GM21786 (cell line): ENCODE data around the gene CLRN3.

Experiments
- ATAC-seq: cut with Tn5 transposase; IDR thresholded peaks from one replicate; pipeline ENCODE4 v1.9.1; 2021; ENCODE audit not compliant: unreplicated experiment

CLRN3 gene

DNA sequence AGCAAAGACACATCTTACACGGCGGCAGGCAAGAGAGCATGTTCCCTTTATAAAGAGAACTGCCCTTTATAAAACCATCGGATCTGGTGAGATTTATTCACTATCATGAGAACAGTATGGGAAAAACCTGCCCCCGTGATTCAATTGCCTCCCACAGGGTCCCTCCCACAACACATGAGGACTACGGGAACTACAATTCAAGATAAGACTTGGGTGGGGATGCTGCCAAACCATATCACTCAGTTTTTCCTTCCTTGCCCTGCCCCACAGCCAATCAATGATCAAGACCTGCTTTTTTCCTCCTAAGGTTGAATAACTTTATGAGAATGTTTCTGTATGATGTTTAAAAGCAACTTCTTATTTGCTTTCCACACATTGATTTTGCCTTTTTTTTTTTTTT lies 11.0 kb upstream of the CLRN3 start:
- ATAC-seq: no peak

DNA sequence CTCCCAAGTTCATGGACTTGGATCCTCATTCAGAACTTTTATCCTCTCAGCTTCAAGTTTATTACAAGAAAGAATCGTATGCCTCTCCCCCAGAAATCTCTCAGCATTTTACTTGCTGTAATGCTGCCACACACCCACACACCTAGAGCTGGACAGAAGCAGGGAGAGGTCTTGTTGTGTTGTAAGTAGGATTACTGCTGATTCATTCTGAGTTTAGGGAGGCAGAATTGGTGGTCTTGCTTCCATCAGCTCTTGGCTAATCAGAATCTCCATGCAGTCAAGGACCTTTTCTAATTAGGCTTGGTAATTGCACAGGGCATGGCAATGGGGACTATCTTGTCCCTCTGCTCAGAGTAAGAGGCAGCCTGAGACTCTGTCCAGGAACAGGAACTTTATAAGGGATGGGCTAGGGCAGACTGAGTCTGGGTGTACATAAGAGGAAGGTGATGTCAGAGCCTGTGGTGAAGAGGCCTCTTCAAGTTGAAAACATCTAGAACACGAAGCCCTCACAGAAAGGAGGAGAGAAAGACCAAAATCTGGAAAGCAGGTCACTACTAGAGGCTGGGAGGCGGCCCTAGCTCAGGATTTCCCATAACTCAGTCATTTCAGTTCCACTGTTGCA lies 7.1 kb upstream of the CLRN3 start:
- ATAC-seq: no peak

DNA sequence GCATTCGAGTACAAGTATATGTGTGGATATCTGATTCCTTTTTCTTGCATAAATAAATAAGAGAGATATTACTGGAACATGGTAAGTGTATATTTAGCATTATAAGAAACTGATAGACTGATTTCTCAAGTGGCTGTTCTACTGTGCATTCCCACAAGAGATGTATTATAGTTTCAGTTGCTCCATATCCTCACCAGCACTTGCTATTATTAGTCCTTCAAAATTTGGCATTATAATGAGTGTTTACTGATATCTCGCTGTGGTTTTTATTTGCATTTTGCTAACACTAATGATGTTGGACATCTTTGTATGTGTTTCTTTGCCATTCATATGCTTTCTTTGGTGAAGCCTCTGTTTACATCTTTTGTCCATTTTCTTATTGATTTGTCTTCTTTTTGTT lies 4.4 kb upstream of the CLRN3 start:
- ATAC-seq: no peak

DNA sequence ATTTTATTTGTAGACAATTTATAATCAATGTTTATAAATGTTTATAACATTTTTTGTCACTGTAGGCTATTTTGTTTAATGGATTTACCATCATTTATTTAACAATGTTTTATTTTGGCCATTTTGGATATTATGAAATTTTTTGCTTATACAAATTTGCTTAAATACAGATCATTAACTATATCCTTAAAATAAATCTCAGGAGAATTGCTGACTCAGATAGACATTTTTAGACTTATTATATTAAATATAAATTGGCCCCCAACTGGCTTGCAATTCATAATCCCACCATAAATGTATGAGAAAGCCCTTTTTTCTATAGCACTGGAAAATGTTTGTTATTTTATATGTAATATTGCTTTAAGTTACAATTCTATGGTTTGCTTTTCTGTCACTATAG lies 3.8 kb upstream of the CLRN3 start:
- ATAC-seq: no peak

DNA sequence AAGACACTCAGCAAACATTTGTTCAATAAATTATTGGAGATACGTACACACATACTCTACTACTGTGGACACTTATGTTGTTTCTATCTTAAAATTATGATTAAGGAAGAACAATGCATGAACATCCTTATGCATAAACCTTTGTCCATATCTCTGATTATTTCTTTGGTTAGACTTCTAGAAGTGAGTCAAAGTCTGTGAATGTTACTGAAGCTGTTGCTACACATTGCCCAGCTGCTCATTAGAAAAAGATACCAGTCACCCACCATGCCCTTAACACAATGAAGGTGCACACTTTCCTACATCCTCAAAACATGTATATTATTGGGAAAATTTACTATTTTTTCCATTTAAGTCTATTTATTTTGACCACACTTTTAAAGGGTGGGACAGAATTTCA lies 1.4 kb upstream of the CLRN3 start:
- ATAC-seq: no peak

DNA sequence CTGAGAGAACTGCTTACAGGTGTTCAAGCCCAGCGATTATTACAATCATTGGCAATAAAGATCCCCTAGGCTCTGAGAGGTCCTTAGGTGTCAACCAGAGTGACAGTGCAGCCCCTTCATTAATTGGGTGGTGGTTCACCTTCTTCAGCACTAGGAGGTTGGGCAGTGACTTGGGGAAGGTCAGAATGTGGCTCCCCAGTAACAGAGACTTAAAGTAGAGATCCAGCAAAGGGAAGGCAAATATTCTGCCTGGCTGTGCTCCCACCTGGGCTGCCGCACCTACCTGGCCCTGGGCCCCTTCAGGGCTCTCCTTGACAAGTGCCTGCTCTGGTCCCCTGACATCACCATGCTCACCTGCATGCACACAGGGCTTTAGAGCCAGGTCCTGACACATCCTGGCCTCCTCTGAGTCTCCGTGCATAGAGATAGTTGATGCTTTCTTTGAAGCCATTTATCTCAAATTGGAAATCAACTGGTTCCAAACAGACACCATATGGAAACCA lies 1.9 kb downstream of the CLRN3 start:
- no peak for ATAC-seq

DNA sequence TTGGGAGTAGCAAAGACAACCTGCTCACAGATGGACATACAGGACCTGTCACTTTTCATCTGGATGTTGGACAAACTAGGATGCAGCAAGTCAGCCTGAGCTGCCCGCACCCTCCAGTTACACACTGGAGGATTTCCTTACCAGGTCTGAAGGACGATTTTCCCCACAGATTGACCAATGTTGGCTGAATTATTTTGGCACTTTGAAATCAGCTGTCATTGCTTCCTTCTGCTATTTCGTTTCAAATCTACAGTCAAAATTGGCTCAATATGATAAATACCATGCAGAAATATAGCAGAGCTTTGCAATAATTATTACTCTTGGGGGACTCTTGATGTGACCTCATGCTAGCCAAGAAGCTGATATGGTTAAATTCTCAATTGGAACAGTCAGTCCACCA lies 2.5 kb downstream of the CLRN3 start:
- ATAC-seq: no peak

DNA sequence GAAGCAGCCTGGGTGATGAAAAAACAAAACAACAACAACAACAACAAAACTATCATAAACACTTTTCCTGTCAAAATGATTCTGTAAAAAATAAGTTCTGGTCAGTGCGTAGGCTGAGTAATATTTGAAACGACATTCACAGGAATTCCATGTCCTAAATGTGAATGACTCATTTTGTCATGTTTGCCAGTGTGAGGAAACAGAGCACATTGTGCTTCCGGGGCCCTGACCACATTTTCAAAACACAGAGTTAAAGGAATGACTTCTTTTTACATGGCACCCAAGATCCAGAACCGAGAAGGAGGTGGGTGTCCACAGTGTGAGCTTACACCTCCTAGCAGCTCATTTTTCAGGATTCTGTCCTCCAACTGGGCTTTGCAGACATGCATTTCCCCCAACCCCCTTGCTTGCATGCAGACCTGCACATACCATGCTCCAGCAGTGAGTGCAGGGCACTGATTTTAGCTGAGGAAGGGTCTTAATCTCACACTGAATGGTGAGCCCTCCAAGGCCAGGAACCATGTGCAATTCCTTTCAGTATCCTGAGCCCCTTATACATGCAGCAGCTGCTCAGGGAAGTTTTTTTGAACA lies 3.0 kb downstream of the CLRN3 start:
- no peak for ATAC-seq

DNA sequence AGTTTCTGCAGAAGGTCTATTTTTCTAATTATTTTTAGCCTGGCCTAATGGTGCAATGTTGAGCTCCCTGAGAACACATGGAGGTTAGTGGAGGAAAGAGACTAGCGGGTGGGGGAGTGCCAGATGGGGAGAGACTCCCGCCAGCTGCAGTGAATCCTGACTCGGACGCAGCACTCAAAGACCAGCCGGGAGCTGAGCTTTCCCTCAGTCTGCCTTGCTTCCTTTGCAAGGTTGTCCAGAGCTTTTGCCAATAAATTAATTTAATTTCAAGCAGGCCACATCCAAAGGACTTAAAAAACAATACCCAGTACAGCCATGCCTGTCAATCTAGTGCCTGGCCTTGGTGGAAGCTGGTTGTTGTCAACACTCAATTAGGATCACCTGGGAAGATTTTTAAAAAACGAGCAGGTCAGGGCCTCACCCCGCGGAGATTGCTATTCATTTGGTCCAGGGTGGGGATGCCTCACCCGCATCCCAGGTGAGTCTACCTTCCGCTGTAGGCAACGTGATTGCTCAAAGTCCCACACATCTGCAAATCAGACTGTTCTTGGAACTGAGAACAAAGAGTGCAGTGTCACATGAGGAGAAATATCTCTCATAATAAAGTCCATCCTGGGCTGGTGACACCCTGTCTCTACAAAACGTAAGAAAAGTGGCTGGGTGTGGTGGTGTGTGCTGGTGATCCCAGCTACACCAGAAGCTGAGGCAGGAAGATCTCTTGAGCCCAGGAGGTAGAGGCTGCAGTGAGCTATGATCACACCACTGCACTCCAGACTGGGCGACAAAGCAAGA lies 4.0 kb downstream of the CLRN3 start:
- no peak for ATAC-seq

DNA sequence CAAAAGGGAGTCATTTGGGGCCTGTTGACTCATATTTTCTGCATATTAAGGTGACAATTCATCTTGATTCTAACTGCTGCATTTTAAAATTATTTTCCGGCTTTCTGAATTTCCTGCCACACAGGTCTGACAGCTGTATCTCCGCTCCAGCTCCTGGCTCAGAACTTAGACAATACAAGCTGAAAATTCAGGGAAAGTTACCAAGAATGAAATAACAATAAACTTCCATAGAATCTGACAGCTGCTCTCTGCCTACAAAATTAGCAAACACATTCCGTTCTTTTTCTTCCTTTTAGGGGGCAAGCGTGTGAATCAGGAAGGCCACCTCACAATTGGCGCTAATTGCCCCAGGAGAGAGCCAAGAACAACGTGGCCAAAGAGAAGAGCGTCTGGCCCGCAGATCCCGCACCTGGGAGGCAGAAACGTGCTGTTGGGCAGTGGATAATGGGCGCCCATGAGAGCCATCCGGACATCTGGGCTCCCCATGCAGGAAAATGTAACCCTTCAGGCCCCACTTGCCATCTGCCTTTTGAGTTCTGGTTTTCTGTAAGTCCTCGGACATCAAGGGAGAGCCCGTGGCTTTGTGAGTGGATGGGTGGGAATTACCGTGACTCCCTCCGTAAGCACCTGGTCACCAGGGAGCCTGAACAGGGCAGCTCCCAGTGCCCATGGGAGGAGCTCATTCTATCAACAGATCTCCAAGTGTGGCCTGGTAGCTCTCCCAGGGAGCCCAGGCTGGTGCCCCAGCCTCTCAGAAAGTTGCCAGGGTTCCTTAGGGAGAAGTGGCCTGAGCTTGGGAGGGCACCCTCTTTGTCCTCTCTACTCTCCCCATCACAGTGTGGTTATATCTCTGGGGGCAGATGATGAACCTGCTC lies 5.0 kb downstream of the CLRN3 start:
- no peak for ATAC-seq

DNA sequence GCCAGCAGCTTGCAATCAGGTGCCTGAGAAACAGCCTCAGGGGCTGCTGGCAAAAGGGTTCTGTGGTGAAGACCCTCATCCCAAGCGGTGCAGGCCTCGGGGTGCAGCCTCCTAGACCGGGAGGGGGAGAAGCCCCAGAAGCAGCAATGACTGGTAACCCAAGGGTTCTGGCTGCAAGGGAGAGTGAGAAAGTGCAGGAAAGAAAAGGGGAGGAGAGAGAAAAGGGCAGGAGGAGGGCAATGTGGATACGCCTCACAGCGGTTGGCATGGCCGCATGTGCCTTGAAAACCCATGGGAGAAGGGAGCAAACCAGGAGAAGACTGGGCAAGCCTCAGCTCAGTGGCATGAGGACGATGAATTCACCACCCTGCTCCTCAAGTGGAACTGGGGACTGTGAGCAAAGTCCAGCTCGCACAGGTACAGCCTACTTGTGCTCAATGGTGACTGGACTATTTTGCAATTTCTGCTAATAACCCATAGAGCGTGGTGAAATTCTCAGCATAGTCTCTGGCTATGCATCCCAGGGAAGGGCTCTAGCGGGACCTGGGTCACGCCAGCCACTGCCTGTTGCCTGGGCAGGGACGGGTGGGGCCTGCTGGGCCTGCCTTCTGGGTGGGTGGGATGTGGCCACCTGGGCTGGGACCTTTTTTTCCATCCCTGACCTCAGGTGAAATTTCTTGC lies 6.2 kb downstream of the CLRN3 start:
- no peak for ATAC-seq

DNA sequence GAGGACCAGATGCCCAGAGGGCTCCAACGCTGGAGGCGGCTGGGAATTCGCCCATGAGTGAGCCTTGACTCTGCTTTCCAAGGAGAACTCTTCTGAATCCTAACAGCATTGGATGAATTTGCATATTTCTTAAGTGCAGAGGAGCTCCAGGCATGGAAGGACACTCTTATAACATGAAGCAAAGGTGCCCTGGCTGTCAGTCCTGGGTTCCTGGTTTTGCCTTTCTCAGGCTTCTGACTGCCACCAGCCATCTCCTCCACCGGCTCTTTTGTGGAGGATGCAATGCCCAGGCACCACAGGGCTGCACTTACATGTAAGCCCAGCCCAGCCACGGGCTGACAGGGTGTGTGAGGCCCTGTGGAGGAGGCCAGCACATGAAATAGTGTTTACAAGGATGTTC lies 8.2 kb downstream of the CLRN3 start:
- no peak for ATAC-seq

DNA sequence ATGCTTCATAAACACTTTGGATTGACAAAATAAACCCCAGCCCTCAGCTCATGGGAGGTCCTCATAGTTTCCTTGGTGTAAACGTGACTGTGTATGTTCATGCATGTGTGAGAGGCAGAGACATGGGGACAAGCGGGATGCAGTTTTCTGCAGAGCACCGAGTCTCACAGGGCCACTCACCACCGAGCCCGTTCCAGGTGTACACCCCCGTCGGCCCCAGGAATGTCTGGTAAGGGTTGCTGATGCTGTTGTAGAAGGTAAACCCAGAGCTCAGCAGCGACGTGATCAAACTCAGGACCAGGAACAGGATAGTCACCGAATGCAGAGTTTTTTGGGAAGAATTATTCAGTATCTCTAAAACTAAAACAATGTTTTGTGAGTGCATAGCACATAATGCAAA lies 9.2 kb downstream of the CLRN3 start:
- ATAC-seq: no peak

DNA sequence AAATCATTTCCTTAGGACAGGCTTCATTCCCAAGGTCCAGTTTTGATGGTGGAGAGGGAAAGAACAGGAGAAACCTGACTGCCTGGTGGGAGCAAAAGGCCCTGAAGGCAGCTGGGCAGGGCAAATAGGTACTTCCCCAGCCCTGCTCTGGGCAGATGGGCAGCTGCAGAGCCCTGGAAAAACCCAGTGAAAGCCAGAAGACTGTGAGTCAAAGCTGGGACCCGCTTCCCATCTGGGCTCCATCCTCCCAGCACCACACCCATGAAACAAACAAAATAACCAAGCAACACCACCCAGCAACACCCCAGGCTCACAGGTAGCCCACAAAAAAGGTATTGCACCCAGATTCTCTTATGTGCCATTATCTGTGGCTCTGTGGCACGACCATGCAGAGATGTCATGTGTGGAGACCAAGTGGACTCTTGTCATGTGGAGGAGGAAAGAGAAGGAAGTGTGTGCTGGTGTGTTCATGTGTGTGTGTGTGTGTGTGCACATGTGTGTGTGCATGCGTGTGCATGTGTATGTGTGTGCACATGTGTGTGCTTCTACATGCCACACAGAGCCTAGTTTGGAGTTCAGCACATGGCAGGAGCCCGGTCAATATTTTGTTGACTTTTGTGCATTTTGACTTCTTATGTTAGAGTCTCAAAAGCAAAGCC lies 9.8 kb downstream of the CLRN3 start:
- no peak for ATAC-seq

DNA sequence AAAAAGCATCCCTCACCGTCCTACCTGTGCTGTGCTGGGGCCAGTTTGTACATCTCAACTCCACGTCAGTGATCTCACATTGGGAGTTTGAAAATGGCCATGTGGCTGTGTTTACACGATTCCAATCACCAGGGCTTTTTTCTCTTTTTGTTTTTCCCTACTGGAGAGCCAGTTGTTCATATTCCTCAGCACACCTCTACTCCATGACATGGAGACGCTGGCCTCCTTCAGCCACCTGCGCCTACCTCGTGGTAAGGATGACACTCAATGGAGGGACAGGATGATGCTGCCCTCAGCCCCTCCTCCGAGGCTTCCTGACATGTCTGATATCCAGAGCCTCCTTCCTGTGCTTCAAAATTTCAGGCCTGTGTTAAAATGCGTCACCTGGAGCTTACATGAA lies 10.3 kb downstream of the CLRN3 start:
- no peak for ATAC-seq

DNA sequence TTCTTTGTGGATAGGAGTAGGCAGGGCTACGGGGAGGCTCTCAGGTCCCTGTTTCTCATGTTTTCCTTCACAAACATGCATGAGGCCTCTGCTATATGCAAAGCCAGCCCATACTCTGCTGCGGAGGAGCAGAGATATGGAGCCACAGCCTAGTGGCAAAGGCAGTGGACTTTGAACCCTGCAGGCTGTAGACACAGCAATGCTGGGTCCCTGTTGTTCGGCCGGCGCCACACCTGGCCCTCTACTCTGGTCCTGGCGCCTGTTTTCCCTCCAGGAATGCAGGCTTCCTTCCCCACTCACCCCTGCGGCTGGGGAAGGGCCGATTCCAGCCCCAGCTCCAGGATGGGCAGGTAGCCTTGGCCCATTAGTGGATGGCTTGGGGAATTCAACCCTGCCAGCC lies 11.5 kb downstream of the CLRN3 start:
- ATAC-seq: no peak

DNA sequence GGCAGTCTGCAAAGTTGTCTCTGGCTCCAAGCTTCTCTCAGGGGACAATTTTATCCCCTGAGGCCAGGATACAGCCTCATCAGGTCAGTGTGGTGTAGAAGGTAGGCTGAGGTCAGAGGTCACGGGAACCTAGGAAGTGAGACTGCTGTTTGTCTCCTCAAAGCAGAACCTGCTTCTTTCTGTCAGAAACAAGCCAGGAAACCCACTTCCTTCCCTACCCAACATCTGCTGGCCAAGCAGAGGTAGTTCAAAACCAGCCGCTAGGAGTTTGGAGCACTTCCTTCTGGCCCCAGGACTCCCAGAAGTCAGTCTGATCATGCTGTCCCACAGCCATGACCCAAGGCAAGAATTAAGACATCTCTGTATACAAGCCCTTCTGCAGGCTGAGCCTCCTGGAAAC lies 12.2 kb downstream of the CLRN3 start:
- no peak for ATAC-seq

DNA sequence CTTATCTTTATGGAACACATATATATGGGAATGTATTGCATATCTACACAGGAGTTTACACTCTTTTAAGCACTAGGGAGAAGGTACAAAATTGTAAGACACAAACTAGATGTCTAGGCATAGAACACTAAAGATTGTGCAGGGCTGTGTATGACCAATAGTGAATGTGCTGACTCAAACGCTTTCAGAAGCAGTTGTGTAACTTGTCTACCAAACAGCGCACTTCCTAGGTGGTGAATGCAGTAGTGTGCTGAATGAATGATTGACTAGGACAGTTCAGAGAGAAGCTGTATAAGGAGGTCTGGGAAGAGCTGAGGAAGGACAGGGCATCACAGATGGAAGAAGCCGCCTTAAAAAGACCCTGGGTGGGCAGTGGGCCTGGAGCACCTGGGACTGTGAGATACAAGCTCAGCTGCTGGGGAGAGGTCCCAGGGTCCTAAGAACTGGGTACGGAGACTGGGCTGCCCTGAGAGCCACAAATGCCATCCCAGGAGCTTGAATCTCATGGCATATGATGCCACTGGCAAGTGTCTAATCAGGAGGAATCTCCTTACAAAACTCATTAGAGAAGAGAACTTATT lies 14.2 kb downstream of the CLRN3 start:
- ATAC-seq: no peak

DNA sequence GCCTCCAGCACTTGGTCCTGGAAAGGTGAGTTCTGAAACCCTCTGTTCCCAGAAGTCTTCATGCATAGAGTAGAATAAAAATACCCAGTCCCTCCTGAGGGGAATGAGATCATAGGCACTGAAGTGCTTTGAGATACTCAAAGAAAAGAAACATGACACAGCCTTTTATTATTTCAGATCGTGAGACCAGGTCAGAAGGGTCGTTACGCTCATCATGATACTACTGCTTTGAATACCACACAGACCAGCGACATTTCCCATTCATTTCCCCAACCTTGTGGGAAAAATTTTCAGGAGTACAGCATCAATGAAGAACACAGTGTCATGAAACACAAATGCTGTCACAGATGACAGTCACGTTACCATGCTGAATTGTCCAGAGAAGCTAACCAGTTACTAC lies 15.0 kb downstream of the CLRN3 start:
- no peak for ATAC-seq

DNA sequence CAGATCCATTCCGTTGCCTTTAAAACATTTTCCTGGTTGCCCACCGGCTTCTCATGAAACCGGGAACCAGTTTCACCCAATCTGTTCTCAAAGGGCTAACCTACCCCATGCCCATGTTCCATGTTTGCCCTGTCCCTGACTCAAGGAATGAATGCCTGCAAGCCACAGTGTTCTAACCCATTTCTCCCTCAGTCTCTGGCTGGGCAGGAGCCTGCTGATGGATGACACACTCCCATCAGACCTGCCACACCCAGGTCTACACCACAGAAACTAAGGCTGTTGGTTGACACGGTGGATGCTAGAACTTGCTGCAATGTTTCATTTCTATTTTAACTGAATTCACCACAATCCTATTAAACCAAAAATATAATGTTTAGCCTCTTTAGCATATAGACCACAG lies 15.6 kb downstream of the CLRN3 start:
- no peak for ATAC-seq
